ENCODE measurements around the gene HTR4.

The HTR4 gene

DNA sequence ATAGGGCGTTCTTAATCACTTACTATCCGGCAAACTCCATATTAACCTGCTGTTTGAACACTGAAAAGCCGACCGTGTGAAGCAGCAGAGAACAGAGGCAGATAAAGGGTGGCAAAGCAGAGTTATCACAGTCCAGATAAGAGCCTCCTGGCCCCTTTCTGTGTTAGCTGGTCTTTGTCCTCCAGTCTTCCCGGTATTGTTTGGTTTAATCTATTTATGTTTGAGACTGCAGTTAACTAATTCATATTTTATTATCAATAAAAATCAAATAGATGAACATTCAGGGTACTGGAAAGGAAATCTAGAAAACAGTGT is 6.0 kb upstream of the HTR4 start:
- FAIRE-seq: no peak

DNA sequence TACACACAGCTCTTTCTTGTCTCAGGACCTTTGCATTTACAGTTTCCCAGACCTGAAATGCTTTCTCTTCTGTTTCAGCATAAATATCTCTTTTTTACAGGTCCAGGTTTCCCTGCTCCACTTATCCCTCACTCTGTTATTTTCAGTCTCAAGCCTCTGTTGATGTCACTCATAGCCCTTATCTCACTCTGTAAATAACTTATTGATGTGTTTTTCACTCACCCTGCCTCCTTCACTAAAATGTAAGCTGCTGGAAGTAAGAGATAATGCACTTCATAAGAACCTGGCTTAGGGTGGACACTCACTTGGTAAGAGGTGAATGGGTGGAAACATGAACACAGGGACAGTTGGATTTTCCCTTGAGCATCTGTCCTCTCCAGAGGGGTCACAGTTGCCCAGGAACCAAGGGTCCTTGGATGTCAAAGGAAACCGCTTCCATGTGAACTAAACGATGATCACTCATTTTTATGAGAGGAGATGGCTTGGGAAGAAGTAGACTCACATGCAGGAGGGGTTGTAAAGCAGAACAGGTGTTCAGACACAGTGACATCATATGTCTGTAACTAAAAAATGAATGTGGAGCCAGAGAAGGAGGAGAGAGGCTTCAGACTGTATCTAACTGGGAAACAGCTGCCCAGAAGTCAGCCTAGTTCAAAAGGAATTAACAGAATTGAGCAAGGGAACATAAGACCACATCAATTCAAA is 5.5 kb upstream of the HTR4 start:
- no peak for FAIRE-seq

DNA sequence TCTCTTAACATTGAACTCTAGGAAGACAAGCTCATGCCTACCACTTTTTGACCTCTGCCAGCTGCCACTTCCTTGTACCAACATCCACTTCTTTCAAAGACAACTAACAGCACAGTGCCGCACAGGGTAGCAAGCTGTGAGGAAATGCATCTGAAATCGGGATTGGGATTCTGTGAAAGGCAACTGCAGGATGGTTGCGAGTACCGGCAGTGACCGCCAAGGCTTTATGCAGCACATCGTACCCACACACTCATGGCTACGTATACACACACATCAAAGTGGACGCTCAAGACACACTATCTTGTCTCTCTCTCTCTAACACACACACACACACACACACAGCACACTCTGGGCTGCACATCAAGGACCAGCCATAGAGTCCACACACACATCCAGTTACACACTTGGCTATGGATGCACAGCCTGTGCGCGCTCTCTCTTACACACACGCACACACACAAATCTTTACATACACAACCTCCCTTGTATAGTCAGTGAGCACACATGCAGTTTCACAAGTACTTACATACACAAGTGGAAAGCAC is 964 bp downstream of the HTR4 start:
- FAIRE-seq: no peak

DNA sequence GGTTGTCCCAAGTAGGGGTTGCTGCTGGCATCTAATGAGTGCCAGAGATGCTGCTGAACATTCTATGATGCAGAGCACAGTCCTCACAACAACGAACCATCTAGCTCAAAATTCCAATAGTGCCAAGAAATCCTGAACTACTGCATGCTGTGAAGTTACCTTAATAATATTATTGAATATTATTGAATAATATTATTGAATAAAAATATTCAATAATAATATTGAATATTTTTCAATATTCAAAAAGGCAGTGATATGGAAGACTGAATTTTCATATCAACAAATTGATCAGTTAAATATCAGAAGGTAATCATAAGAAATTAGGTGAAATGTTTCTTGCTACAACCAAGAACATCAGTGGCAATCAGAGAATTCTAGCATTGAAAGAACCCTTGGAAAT is 2.8 kb downstream of the HTR4 start:
- FAIRE-seq: no peak

DNA sequence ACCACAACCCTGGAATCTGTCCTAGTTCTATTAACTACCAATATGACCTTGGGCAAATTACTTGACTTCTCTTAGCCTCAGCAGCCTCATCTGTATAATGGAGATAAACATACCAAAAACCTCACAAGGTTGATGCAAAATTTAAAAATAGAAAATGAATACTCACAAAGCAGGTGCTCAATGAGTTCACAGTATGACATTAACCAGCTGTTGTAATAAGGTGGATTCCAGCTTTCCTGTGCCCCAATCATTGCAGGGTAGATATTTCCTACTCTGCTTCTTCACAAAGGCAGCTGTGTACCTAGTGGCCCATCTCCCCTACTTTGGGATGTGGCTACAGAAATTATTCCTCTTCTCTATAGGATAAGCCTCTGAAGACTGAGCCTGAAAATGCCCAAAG is 8.8 kb downstream of the HTR4 start:
- no peak for FAIRE-seq

DNA sequence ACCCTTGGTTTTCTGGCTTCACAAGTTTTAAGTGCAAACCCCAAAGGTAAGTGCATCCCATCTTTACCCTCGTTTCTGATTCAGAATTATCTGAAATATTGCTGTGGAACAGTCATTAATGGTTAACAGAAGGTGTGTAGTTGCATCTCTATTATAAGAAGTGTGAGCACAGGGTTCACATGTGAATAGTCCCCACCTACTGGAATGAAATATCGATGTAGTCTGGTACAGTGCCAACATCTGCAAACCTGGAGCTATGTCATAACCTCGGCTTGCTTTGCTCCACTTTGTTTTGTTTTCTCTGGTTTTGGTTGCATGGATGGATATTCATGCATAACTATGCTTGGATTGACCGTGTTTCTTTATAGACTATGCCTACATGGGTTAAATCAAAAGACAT is 12.6 kb downstream of the HTR4 start:
- FAIRE-seq: no peak

DNA sequence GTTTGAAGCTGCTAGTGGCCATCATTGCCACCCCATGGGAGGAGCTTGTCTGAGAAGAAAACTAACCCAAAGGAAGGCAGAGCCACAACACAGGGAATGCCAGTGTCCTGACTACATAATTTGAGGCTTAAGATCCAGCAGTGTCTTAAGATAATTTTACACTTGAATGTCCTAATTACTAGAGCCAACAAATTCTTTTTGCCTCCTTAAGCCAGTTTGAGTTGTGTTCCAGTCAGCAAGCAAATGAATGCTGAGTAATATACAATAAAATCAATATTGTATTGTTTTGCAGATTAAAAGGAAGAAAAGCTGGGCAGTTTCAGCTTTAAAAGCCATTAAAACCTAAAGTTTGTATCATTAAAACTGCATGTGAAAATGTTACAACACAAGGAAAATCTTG is 13.9 kb downstream of the HTR4 start:
- no peak for FAIRE-seq

DNA sequence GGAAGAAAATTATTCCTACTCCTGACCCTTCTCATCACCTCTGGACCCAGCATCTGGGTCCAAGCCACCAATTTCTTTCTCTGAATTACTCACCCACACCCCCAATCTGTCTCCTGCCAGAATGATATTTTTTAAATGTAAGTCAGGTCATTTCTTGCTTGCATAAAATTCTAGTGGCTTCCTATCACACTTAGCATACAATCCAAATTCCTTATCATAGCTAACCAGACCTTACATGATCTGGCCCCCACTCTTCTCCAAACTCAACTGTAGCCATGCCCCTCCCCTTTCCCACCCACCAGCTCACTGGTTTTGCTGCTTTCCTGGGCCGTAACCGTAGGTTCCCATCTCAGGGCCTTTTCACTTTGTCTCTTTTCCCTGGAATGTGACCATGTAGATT is 15.2 kb downstream of the HTR4 start:
- no peak for FAIRE-seq

DNA sequence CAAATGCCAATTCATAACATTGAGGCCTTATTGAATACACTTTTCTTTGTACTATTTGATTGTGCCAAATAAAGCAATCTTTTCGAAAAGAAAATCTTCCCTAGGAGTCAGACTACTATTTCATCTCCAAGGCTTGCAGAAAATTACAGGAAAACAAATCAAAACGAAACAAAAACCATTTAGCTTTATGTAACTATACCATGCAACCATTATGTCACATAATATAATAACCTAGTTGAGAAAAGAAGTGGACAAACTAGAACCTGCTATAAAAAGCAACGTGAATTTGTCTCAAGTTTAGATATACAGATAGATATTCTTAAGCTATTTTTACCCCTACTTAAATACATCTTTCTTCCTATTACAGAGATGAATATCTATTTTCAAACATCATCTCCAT is 18.0 kb downstream of the HTR4 start:
- FAIRE-seq: no peak

DNA sequence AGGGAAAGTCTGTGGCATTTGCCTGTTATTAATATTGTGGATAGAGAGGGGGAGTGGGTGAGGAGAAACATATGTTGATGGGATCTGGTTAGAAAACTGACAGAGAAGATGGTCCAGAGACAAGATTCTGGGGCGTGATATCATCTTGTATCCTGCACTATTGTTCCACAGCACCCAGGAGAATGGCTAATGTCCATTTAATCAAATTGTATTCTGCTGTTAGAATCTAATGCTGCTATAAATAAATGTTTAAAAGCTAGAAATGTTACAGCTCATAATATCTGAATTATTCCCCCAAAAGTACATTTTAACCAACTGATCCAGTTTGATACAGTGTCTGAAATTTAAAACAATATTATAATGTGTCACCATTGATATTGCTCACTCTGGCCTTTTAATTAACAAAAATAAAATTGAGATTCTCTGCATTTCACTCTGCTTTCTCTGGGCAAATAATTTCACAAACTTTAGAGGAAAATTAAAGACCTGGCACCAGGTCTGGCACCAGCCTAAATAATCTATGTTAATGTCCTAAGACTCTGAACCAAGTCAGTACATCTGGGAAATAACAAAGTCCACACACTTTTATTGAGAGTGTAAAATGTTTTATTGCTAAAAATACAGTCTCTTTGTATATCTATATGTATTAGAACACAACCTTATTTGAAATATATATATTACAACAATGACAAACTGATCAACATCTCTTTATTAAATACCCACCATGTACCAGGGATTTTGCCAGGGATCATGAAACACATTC is 18.8 kb downstream of the HTR4 start:
- FAIRE-seq: no peak

DNA sequence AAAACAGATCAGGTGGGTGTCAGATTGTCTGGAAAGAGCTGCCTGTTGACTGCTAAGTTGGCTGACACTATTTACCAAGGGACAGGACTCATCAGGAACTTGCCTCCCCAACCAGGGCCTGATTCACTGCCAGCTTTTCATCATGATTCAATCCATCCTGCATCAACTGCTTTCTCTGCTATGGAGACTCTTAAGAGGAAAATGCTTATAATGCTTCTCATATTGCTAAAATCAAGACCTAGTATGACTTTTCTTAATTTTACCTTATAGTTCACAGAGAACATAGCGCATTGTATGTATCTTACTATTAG is 21.3 kb downstream of the HTR4 start:
- no peak for FAIRE-seq

DNA sequence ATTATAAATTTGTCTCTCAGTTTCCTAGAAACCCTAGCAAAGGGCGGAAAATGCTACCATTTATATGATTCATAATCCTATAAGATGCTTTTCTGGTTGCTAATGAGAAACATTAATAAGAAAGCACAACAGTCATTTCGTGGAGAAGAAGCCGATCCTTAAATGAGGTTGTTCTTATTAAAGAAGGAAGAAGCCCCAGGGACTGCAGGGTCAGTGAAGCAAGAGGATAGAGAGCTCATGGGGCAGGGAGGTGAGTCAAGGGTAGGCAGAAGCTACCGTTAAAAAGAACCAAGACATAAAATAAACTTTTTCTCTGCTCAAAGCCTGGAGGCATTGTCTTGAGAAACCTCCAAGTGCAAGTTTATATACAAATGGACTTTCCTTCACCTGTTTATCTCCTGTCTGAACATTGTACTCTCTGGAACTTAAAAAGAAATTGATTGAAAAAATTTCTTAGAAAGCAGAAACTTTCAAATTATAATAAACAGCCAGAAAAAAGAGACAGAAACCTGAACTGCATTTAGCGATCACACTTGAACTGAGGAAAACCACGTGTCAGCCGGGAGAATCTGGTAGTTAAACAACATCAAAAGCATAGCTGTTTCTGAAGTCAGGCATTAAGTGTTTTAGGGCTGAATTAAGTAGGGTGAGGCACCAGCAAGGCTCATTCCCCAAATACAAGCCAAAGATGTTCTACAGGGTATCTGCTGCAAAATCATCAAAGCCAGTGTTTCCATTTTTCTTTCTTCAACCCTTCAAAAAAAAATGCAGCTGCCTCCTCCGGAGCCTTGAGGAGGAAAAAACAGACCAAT is 21.9 kb downstream of the HTR4 start:
- FAIRE-seq: no peak

DNA sequence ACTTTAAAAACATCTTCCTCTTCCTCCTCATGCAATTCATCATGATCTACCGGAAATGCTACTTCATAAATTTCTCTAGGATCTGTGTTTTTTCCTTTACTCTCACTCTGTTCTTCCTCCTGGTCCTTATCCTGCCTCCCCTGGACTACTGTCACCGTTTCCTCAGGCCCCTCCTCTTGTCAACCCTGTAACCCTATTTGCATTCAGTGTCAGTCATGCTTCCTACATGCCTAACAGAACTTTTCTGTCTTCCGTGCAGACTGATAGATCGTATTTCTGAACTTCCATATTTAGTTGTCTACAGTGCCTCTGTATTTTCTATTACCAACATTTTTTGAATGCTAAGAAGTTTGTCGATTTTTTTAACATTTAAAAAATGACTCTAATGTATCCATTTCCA is 27.3 kb downstream of the HTR4 start:
- FAIRE-seq: no peak

DNA sequence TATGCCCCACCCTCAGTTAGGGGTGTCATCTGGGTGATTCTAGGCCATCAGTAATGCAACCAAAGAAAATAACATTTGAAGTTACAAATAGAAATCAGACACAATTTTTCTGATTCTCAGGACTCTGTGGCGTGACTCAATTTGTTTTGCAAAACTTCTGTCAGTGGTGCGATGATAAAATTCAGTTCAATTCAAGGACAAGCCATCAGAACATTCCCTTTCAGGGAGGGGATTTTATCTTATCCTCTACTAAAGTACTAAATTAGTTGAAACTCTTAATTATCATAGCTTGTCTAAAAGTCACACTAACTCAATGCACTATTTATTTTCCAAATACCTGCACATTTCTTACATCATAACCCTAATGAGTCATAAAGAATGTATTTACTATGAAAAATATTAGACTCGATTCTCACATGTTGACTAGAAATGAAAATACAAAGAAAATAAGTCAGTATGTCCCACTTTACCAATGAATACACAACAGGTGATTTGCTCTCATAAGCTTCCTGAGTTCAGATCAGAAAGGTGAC is 28.2 kb downstream of the HTR4 start:
- FAIRE-seq: no peak

DNA sequence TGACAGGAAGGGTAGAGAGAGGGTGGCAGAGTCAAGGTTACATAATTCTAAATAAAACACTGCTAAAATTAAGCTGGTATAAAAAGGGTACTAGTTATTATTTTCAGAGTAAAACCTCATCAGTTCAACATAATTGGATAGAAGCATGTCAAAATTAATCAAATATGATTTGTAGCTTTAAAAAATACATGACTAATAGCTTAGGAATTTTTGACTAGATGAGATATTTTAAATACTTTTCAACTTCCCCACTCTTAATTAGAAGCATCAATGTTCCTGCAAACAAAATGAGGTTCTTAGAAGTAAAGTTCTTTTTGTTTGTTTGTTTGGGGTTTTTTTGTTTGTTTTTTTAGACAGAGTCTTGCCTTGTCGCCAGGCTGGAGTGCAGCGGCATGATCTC is 29.1 kb downstream of the HTR4 start:
- FAIRE-seq: no peak

DNA sequence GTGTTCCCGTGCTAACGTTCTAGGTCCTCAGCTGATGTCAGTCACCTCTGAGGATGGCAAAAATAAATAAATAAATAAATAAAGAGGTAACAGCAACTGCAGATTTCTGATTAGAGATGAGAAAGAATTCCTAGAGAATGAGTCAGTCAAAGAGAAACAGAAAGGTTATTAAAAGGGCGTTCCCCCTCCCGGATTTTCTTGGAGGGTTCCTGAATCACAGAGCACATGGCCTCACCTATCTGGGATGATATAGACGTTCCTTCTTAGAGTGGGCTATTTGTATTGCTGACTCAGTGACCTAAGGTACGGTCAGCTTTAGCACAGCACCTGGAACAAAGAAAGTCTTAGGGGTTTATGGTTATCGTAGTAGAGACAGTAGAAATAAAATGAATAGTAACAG is 30.6 kb downstream of the HTR4 start:
- FAIRE-seq: no peak

DNA sequence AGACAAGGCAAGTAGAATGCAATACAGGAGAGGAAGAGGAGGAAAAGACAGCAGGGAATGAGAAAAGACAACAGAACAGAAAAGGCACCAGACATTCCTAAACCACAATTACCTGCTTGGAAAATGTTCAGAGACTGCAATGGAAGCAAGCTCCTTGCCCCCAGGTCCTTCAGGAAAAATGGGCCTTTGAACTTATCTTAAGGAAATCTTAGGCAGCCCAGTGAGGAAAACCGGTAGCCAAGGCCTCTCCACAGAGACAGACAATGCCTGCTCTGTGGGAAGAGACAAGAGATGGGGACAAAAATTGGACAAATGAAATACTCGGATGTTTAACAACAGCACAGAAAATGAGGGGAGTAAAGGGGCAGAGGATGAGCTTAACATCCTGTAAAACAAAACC is 31.2 kb downstream of the HTR4 start:
- FAIRE-seq: no peak

DNA sequence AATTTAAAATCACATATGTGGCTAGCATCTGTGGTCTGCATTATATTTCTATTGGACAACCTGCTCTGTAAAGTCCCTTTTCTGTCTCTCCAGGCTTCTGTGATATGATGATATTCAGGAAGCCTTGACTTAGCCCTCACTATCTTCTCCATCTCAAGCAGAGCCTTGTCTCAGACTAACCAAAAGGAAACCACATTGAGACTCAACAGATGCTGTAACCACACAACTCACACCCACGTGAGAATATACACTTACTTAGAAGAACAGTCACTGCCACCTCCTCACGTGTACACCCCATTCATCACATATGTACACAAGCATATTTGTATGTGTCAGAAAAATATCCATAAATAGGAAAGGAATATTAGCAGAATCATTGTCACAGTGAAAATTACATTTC is 33.6 kb downstream of the HTR4 start:
- FAIRE-seq: no peak

DNA sequence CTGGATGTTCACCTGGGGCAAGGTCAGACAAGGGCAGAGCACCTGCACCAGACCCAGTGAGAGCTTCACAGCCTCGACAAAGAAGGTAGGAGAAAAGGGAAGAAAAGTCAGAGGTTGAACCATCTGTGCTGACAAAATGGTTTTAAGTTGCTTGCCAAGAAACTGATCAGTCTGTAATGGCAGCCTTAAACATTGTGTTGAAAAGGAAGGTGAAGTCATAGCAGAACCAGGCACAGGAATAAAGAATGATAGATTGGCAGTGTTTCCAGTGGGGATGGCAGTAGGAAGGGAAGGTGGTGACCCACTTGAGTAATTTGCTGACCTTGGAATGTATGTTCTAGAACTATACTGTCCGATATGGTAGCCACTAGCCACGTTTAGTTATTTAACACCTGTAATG is 34.2 kb downstream of the HTR4 start:
- FAIRE-seq: no peak

DNA sequence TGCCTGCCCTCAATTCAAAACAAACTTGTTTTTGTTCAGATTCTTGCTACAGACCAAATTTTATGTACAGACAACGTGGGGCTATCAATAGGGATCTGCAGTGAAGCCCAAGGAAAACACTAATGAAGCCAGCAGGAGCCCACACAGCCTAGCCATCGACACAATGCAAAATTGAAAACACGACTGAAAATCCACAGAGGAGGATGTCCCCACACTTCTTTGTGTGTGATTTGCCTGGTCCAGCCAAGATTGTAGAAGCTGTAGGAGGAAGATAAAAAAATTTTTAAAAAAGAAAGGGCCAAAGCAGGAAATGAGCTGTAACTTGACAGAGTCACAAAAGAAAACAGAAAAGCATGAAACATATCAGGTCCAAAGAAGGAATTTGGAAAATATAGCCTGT is 34.8 kb downstream of the HTR4 start:
- FAIRE-seq: no peak

DNA sequence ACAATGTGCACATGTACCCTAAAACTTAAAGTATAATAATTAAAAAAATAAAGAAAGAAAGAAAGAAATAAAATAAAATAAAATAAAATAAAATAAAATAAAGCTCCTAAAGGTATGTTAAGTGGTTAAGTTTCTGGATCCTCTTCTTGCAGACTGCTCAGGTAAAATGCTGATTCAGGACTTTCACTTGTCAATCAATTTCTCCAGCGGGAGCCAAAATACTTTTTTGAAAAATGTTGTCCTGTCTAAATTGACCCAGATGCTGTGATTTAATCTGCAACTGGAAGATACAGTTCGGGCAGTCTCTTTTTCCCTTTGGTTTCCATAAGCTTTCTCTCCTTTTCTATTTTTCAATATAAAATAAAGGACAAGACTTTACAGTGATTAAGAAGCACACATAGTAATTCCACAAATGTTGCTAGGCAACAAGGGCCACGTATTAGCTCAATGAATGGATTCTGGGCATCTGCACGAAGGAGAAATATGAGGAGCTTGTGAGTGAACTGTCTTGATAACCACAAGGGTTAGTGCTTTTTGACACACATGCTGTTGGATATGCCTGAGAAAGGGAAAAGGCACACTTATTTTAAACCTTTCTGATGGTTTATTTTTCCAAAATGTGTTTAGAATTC is 38.6 kb downstream of the HTR4 start:
- no peak for FAIRE-seq

DNA sequence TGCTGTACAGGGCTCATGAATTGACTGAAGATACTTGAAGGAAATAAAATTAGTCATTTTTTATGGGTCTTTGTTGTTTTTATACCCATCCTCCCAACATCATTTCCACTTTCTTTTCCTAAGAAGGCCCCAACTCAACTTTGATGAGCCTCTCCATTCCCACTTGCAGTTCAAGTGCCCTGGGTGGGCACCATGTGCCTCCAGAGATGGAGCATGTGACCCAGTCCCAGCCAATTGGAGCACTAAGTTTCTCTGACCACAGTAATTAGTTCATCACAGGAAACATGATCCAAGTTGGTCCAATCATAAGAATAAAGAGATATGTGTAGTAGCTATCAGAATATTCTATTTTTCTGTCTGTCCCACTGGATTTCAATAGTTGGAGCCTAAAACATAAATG is 46.9 kb downstream of the HTR4 start:
- FAIRE-seq: no peak

DNA sequence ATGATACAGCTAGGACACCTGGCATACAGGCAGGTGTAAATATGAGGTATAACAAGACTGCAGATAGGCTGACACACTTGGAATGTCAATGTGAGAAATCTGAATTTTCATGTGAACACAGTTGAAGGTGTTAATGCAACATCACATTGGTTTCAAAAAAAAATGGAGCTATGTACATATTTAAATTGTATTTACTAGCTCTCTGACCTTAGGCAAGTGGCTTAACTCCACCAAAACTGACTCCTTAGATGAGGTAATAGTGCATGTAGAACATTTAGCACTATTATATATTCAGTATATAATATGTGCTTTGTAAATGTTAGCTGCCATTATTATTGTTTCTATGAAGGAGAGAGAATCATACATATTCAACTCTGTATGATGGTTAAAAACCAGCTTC is 48.0 kb downstream of the HTR4 start:
- no peak for FAIRE-seq

Measured in colon (tissue), 2 donors.